Activated CD4-positive, alpha-beta T cell treated with anti-CD3 and anti-CD28 coated beads, Interleukin-2, amount 10 ng/mL, durations not matched to agents 24 days and 14 days (primary cell): ENCODE results near the gene CADM1. TPM values are rescaled to one million over a fixed set of nuclear protein-coding genes. Genes with fewer than 3 reads are reported as not detected.

ENCODE experiments used
- DNase-seq: peaks from one replicate; pipeline ENCODE4 v3.0.0; 2022
- H3K27ac Mint-ChIP-seq: one replicate; pipeline ENCODE4 v1.8.0; 2022; ENCODE audit warnings: mild to moderate bottlenecking, mixed read lengths
- H3K27me3 Mint-ChIP-seq: one replicate; pipeline ENCODE4 v1.8.0; 2022; ENCODE audit warnings: mixed read lengths
- H3K36me3 Mint-ChIP-seq: one replicate; pipeline ENCODE4 v1.8.0; 2022; ENCODE audit warnings: low read depth, mild to moderate bottlenecking, mixed read lengths
- H3K4me1 Mint-ChIP-seq: one replicate; pipeline ENCODE4 v1.8.0; 2021; ENCODE audit warnings: mixed read lengths
- H3K4me3 Mint-ChIP-seq: one replicate; pipeline ENCODE4 v1.8.0; 2022; ENCODE audit warnings: mild to moderate bottlenecking, moderate library complexity, mixed read lengths
- H3K9me3 Mint-ChIP-seq: one replicate; pipeline ENCODE4 v1.8.0; 2021; ENCODE audit warnings: mixed read lengths
- intact Hi-C: fragments of 100-400 bp; cut with micrococcal nuclease; formaldehyde crosslinking; loops from one replicate; pipeline ENCODE4 v1.15.1; 2023
- total RNA-seq: library from RNA; stranded (reverse); gene quantifications from 2 replicates; pipeline ENCODE4 v1.2.3, GENCODE V29; 2022

The CADM1 gene
- total RNA-seq, 1 donor from 2014 or later, result 0.72 TPM

- Mint-ChIP-seq H3K9me3 (no peaks in the 10 kb centered on the region), H3K4me1 (peaks cover 3% of the 10 kb centered on the region), H3K27me3 (peaks cover 4% of the 10 kb centered on the region), H3K27ac (no peak overlapping the region), H3K4me3 (no peak overlapping the region), H3K36me3 (no peaks in the 10 kb centered on the region)
- intact Hi-C loops, result loop anchor here (5.0 kb wide), 1 partner anchor 952 kb away; no protein-coding TSS in a partner anchor
- DNase-seq, result peak; percentile 78
These were observed 179.4 kb downstream of the CADM1 start for GRCh38 chr11:115324581-115325432.

GRCh38 chr11:115322553-115323203 is 181.5 kb downstream of the CADM1 start:
- no peaks in the 10 kb centered on the region for H3K36me3 Mint-ChIP-seq
- H3K9me3 Mint-ChIP-seq, result no peaks in the 10 kb centered on the region
- H3K27ac Mint-ChIP-seq, result no peak overlapping the region
- peaks cover 3% of the 10 kb centered on the region for H3K4me1 Mint-ChIP-seq
- no peak for DNase-seq
- intact Hi-C loops, result loop anchor here (5.0 kb wide), 1 partner anchor 955 kb away; no protein-coding TSS in a partner anchor
- no peak overlapping the region for H3K4me3 Mint-ChIP-seq
- H3K27me3 Mint-ChIP-seq, result peaks cover 7% of the 10 kb centered on the region

GRCh38 chr11:115321605-115322289 is 182.5 kb downstream of the CADM1 start:
- H3K27ac Mint-ChIP-seq, result no peak overlapping the region

GRCh38 chr11:115317277-115318185 is 186.7 kb downstream of the CADM1 start:
- intact Hi-C loops, result no loop called here

More at GRCh38 chr11:115321605-115322289, 182.5 kb downstream of the CADM1 start:
- Mint-ChIP-seq H3K9me3 (no peaks in the 10 kb centered on the region), H3K4me3 (no peak overlapping the region), H3K27me3 (peaks cover 7% of the 10 kb centered on the region), H3K36me3 (no peaks in the 10 kb centered on the region), H3K4me1 (peaks cover 3% of the 10 kb centered on the region)
- no peak for DNase-seq
- intact Hi-C loops, result loop anchor here (5.0 kb wide), 1 partner anchor 956 kb away; no protein-coding TSS in a partner anchor

GRCh38 chr11:115316696-115317095 is 187.5 kb downstream of the CADM1 start:
- H3K4me3 Mint-ChIP-seq, result no peak overlapping the region
- no peaks in the 10 kb centered on the region for H3K9me3 Mint-ChIP-seq
- no peaks in the 10 kb centered on the region for H3K36me3 Mint-ChIP-seq
- no peak overlapping the region for H3K27ac Mint-ChIP-seq
- intact Hi-C loops, result no loop called here
- no peak for DNase-seq
- H3K27me3 Mint-ChIP-seq, result peaks cover 2% of the 10 kb centered on the region
- no peaks in the 10 kb centered on the region for H3K4me1 Mint-ChIP-seq

More at GRCh38 chr11:115317277-115318185, 186.7 kb downstream of the CADM1 start:
- no peaks in the 10 kb centered on the region for H3K9me3 Mint-ChIP-seq
- no peak for DNase-seq
- peaks cover 2% of the 10 kb centered on the region for H3K27me3 Mint-ChIP-seq
- no peak overlapping the region for H3K4me3 Mint-ChIP-seq
- H3K36me3 Mint-ChIP-seq, result no peaks in the 10 kb centered on the region
- no peaks in the 10 kb centered on the region for H3K4me1 Mint-ChIP-seq
- no peak overlapping the region for H3K27ac Mint-ChIP-seq

GRCh38 chr11:115314330-115314920 is 189.8 kb downstream of the CADM1 start:
- no peaks in the 10 kb centered on the region for H3K9me3 Mint-ChIP-seq
- H3K4me1 Mint-ChIP-seq, result no peaks in the 10 kb centered on the region
- H3K27ac Mint-ChIP-seq, result no peak overlapping the region
- intact Hi-C loops, result no loop called here
- H3K4me3 Mint-ChIP-seq, result no peak overlapping the region
- DNase-seq, result no peak
- H3K27me3 Mint-ChIP-seq, result peaks cover 2% of the 10 kb centered on the region
- no peaks in the 10 kb centered on the region for H3K36me3 Mint-ChIP-seq

GRCh38 chr11:115313224-115313838 is 190.9 kb downstream of the CADM1 start:
- Mint-ChIP-seq H3K9me3 (no peaks in the 10 kb centered on the region), H3K27ac (no peak overlapping the region), H3K36me3 (no peaks in the 10 kb centered on the region), H3K27me3 (peaks cover under 1% of the 10 kb centered on the region), H3K4me3 (no peak overlapping the region), H3K4me1 (no peaks in the 10 kb centered on the region)
- intact Hi-C loops, result no loop called here
- DNase-seq, result no peak

- no peak overlapping the region for H3K4me3 Mint-ChIP-seq
- no peak for DNase-seq
- no peaks in the 10 kb centered on the region for H3K36me3 Mint-ChIP-seq
- H3K9me3 Mint-ChIP-seq, result no peaks in the 10 kb centered on the region
- H3K27me3 Mint-ChIP-seq, result peaks cover 1% of the 10 kb centered on the region
- H3K4me1 Mint-ChIP-seq, result no peaks in the 10 kb centered on the region
- no peak overlapping the region for H3K27ac Mint-ChIP-seq
- intact Hi-C loops, result no loop called here
These were observed 192.3 kb downstream of the CADM1 start for GRCh38 chr11:115311949-115312348.

GRCh38 chr11:115306689-115307088 is 197.5 kb downstream of the CADM1 start:
- intact Hi-C loops, result no loop called here
- H3K4me3 Mint-ChIP-seq, result no peak overlapping the region
- H3K9me3 Mint-ChIP-seq, result no peaks in the 10 kb centered on the region
- H3K36me3 Mint-ChIP-seq, result no peaks in the 10 kb centered on the region
- H3K27me3 Mint-ChIP-seq, result peaks cover 1% of the 10 kb centered on the region
- no peak for DNase-seq
- no peaks in the 10 kb centered on the region for H3K4me1 Mint-ChIP-seq
- no peak overlapping the region for H3K27ac Mint-ChIP-seq

- Mint-ChIP-seq H3K4me3 (no peak overlapping the region), H3K36me3 (no peaks in the 10 kb centered on the region), H3K27me3 (peaks cover 1% of the 10 kb centered on the region), H3K9me3 (no peaks in the 10 kb centered on the region), H3K27ac (no peak overlapping the region), H3K4me1 (no peaks in the 10 kb centered on the region)
- intact Hi-C loops, result no loop called here
- no peak for DNase-seq
These were observed 199.3 kb downstream of the CADM1 start for GRCh38 chr11:115304774-115305472.

GRCh38 chr11:115303929-115304531 is 200.2 kb downstream of the CADM1 start:
- intact Hi-C loops, result no loop called here
- DNase-seq, result no peak
- H3K27ac Mint-ChIP-seq, result no peak overlapping the region
- no peaks in the 10 kb centered on the region for H3K9me3 Mint-ChIP-seq
- no peaks in the 10 kb centered on the region for H3K4me1 Mint-ChIP-seq
- H3K4me3 Mint-ChIP-seq, result no peak overlapping the region
- H3K36me3 Mint-ChIP-seq, result no peaks in the 10 kb centered on the region
- H3K27me3 Mint-ChIP-seq, result peaks cover 1% of the 10 kb centered on the region
